ENCODE results near the gene GDE1. TPM values are rescaled to one million over a fixed set of nuclear protein-coding genes. Genes with fewer than 3 reads are reported as not detected.
A peak's percentile ranks its signal among the peaks of the same experiment; 100 is the strongest.

Gene GDE1, protein sequence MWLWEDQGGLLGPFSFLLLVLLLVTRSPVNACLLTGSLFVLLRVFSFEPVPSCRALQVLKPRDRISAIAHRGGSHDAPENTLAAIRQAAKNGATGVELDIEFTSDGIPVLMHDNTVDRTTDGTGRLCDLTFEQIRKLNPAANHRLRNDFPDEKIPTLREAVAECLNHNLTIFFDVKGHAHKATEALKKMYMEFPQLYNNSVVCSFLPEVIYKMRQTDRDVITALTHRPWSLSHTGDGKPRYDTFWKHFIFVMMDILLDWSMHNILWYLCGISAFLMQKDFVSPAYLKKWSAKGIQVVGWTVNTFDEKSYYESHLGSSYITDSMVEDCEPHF
- total RNA-seq (2014; rRNA removed) (45.6 and 50.7 TPM in 2 replicates), Bru-seq, nascent RNA (percentile 75 among the genes with signal in this experiment), BruChase-seq, experiment 1, labeled RNA remaining after a 6-hour chase (percentile 90 among the genes with signal in this experiment), BruChase-seq, experiment 2, labeled RNA remaining after a 2-hour chase (percentile 80 among the genes with signal in this experiment)
- long read RNA-seq, transcript GDE1-203 (6 exons, 2,238 nt) = minor isoform, 11 of 206 reads
- long read RNA-seq, transcript GDE1-201 (6 exons, 2,958 nt) = major isoform, 158 of 206 reads
- long read RNA-seq, partial matches to known transcripts = 4 of 206 reads
- long read RNA-seq, other reads (novel, unspliced or antisense) = 32 of 206 reads

DNA sequence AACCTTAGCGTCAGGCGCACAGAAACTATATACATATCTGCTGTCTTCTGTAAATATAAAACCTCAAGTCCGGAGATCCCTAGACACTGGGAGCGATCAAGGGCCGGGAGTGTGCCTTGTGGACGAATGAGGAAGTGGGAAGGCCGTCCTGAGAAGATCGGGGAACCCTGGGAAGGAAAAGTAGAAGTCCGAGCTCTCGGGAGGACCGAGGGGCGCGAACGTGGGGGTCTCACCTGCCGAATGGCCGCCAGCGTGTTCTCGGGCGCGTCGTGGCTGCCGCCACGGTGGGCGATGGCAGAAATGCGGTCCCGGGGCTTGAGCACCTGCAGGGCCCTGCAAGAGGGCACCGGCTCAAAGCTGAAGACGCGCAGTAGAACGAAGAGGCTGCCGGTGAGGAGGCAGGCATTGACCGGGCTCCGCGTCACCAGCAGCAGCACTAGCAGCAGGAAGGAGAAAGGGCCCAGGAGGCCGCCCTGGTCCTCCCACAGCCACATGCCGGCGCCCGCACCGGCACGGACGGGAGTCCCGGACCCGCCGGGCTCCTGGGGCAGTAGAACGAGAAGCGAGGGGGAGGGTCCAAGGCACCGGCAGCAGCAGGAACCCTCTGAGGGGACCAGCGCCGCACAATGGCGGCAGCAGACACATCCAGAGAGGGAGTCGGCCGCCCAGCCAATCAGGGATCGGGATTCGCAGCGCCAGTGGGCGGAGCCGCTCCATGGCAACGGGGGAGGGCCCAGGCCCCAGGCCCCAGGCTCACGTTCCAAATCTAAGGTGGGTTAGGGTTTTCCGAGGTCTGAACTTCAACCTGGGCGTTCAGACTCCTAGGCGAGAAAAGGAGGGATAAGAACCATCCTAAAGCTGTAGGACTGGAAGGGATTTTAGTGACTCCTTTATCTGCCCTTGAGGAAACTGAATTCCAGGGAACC lies at the start of gene GDE1:
Gene GDE1 (minus strand): TSS at position 628 of the 926 bp plus-strand sequence. CDS start 134 bp downstream, at position 494.
- Histone ChIP-seq H3K9me3 (ENCODE audit: low read length) (no peaks in the 10 kb centered on the region), H3K9ac (ENCODE audit: low read length) (peak within 1 kb of the TSS; percentile 88), H4K20me1 (ENCODE audit: low read length) (0 out of 2 replicates have a peak, but pooled peaks cover 4% of the 10 kb centered on the region), H3K27me3 (ENCODE audit: low read length) (no peaks in the 10 kb centered on the region), H3K27ac (ENCODE audit: low read length) (peak within 1 kb of the TSS; percentile 90), H3K4me1 (ENCODE audit: insufficient read depth, low read length) (peaks cover 59% of the 10 kb centered on the region), H3K4me2 (ENCODE audit: low read length) (peak within 1 kb of the TSS; percentile 98), H2AFZ (ENCODE audit: low read length) (peak within 1 kb of the TSS; percentile 68), H3K79me2 (ENCODE audit: low read length) (peaks cover 67% of the 10 kb centered on the region), H3K9me2 (replicated peaks; ENCODE audit: low read length) (no peaks in the 10 kb centered on the region), H3F3A (ENCODE audit: low read length, unreplicated experiment) (no peaks in the 10 kb centered on the region), H3K4me3 (ENCODE audit: low read length) (peak within 1 kb of the TSS; percentile 94), H3K36me3 (ENCODE audit: low read depth, low read length) (peaks cover 2% of the 10 kb centered on the region; the same call in 1 of the 2 replicates)
- intact Hi-C loops (cut with micrococcal nuclease) = loop anchor here (5.0 kb wide), 1 partner anchor 36 kb away; the partner anchor contains the start of gene VPS35L
- DNase-seq = peak; percentile 81
- ChIA-PET POLR2A (ENCODE audit: unreplicated experiment) (no interaction called here), CTCF (no interaction called here)
- peak; percentile 61 for ATAC-seq
- BruUV-seq (replicated peaks) = no TSS peak
- TF ChIP-seq EZH2 (IDR thresholded peaks at IDR 0.05; ENCODE audit: low read length, unreplicated experiment) = no peak
- TF ChIP-seq, protein P1, sequence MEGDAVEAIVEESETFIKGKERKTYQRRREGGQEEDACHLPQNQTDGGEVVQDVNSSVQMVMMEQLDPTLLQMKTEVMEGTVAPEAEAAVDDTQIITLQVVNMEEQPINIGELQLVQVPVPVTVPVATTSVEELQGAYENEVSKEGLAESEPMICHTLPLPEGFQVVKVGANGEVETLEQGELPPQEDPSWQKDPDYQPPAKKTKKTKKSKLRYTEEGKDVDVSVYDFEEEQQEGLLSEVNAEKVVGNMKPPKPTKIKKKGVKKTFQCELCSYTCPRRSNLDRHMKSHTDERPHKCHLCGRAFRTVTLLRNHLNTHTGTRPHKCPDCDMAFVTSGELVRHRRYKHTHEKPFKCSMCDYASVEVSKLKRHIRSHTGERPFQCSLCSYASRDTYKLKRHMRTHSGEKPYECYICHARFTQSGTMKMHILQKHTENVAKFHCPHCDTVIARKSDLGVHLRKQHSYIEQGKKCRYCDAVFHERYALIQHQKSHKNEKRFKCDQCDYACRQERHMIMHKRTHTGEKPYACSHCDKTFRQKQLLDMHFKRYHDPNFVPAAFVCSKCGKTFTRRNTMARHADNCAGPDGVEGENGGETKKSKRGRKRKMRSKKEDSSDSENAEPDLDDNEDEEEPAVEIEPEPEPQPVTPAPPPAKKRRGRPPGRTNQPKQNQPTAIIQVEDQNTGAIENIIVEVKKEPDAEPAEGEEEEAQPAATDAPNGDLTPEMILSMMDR (conservative IDR thresholded peaks at IDR 0.05; ENCODE audit: low read depth, low read length) = peak; percentile 43
- no peak for TF ChIP-seq EZH2phosphoT487 (IDR thresholded peaks at IDR 0.05; ENCODE audit: borderline replicate concordance, low read length)

DNA sequence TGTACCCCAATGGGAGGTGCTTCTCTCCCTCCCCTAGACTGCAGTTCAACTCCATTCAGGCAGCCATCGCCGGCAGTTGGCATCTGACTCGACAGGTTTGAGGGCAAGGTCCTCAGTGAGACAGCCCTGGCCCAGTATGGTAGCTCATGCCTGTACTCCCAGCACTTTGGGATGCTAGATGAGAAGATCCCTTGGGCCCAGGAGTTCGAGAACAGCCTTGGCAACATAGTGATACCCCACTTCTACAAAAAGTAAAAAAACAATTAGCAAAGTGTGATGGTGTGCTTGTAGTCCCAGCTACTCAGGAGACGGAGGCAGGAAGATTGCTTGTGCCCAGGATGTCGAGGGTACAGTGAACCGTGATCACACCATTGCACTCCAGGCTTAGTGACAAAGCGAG lies 45.7 kb upstream of the GDE1 start:
- H3K9me3 ChIP-seq (ENCODE audit: low read length) = no peaks in the 10 kb centered on the region
- H3K4me2 ChIP-seq (ENCODE audit: low read length) = no peak overlapping the region
- ATAC-seq (no peak), DNase-seq (no peak)
- no peaks in the 10 kb centered on the region for H3F3A ChIP-seq (ENCODE audit: low read length, unreplicated experiment)
- H3K36me3 ChIP-seq (ENCODE audit: low read depth, low read length) = no peaks in the 10 kb centered on the region
- H3K9me2 ChIP-seq (replicated peaks; ENCODE audit: low read length) = no peaks in the 10 kb centered on the region
- H3K27ac ChIP-seq (ENCODE audit: low read length) = no peak overlapping the region
- H3K9ac ChIP-seq (ENCODE audit: low read length) = no peak overlapping the region
- H2AFZ ChIP-seq (ENCODE audit: low read length) = no peak overlapping the region
- intact Hi-C loops (cut with micrococcal nuclease) = no loop called here
- TF ChIP-seq, protein P1 (conservative IDR thresholded peaks at IDR 0.05; ENCODE audit: low read depth, low read length) = no peak
- no peak for TF ChIP-seq EZH2 (IDR thresholded peaks at IDR 0.05; ENCODE audit: low read length, unreplicated experiment)
- no peak for TF ChIP-seq EZH2phosphoT487 (IDR thresholded peaks at IDR 0.05; ENCODE audit: borderline replicate concordance, low read length)
- no peaks in the 10 kb centered on the region for H3K4me1 ChIP-seq (ENCODE audit: insufficient read depth, low read length)
- H3K4me3 ChIP-seq (ENCODE audit: low read length) = no peak overlapping the region
- CTCF ChIA-PET = no interaction called here
- no peaks in the 10 kb centered on the region for H4K20me1 ChIP-seq (ENCODE audit: low read length)
- no peaks in the 10 kb centered on the region for H3K79me2 ChIP-seq (ENCODE audit: low read length)
- POLR2A ChIA-PET (ENCODE audit: unreplicated experiment) = no interaction called here
- no peaks in the 10 kb centered on the region for H3K27me3 ChIP-seq (ENCODE audit: low read length)
- no TSS peak for BruUV-seq (replicated peaks)

Data from PC-3 (cell line).